HL-60 (cell line): ENCODE results near the gene ANO2.

ENCODE experiments used
- GABPA ChIP-seq: IDR thresholded peaks from 2 replicates; pipeline ENCODE4 v1.6.1; 2012; ENCODE audit warnings: low read depth
- POLR2AphosphoS5 ChIP-seq: IDR thresholded peaks from 2 replicates; pipeline ENCODE4 v1.6.1; 2012; ENCODE audit warnings: low read depth
- REST ChIP-seq: IDR thresholded peaks from 2 replicates; pipeline ENCODE4 v1.6.1; 2012; ENCODE audit warnings: low read depth; ENCODE audit not compliant: insufficient replicate concordance
- SPI1 ChIP-seq: IDR thresholded peaks from 2 replicates; pipeline ENCODE4 v1.6.1; 2012; ENCODE audit warnings: low read depth, mild to moderate bottlenecking, borderline replicate concordance
- TF ChIP-seq, protein P1 (sequence below): IDR thresholded peaks from one replicate; pipeline ENCODE4 v1.5.1; 2011; ENCODE audit warnings: low read length, control low read depth, inconsistent platforms; ENCODE audit not compliant: insufficient read depth

GRCh38 chr12:5582018-5582417, 363.0 kb downstream of the ANO2 start:
- TF ChIP-seq, protein P1, sequence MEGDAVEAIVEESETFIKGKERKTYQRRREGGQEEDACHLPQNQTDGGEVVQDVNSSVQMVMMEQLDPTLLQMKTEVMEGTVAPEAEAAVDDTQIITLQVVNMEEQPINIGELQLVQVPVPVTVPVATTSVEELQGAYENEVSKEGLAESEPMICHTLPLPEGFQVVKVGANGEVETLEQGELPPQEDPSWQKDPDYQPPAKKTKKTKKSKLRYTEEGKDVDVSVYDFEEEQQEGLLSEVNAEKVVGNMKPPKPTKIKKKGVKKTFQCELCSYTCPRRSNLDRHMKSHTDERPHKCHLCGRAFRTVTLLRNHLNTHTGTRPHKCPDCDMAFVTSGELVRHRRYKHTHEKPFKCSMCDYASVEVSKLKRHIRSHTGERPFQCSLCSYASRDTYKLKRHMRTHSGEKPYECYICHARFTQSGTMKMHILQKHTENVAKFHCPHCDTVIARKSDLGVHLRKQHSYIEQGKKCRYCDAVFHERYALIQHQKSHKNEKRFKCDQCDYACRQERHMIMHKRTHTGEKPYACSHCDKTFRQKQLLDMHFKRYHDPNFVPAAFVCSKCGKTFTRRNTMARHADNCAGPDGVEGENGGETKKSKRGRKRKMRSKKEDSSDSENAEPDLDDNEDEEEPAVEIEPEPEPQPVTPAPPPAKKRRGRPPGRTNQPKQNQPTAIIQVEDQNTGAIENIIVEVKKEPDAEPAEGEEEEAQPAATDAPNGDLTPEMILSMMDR, result no peak
- TF ChIP-seq REST (no peak), POLR2AphosphoS5 (no peak), GABPA (no peak), SPI1 (no peak)
